NOMO-1 (cell line): Measurements from ENCODE around the gene ERVH48-1.
"Not testable (repeated sequence)": the region's sequence is repeated elsewhere in the genome, so short reads cannot be mapped to it uniquely, and the experiment has no call there.

ENCODE experiments used
- DNase-seq, 2 experiments: peaks; one replicate each; lab custom pipeline; 2025; ENCODE audit not compliant: unreplicated experiment in 2 of 2; lab: John Stamatoyannopoulos, UW

ERVH48-1 gene

GRCh38 chr21:42939582-42940413 is 14.4 kb upstream of the ERVH48-1 start:
- no peak for DNase-seq

DNA sequence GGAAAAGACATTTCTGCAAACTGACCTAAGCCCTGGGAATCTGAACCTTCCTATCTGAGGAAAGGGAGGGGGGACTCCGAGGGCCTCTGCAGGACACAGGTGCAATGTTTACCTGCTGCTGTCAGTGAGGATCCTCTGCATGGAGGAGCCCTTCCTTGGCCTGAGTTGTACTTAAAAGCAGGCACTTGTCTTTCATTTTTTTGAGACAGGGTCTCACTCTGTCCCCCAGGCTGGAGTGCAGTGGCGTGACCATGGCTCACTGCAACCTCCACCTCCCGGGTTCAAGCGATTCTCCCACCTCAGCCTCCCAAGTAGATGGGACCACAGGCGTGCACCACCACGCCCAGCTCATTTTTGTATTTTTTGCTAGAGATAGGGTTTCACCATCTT is 13.2 kb upstream of the ERVH48-1 start:
- not testable (repeated sequence) for DNase-seq

DNA sequence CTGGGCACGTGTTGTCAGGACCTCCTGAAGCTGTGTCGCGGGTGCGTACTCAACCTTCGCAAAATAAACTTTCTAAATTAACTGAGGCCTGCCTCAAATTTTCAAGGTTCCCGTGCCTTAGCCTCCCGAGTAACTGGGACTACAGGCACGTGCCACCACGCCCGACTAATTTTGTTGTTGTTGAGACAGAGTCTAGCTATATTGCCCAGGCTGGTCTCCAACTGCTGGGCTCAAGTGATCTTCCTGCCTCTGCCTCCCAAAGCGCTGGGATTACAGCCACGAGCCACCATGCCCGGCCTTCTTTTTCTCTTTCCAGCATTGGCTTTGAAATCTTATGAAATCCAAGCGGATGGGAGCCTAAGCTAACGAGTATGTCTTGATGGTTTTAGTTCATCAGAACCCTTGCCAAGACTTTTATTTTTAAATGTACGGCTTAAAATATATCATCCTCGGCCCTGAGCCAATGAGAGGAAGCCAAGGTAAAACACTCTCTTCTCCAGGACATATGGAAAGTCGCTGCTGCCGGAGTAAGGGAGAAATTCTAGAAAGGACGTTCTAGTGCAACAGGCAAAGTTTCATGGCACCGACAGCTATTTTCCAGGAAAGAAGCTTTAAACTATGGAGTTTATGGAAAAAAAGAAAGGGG is 12.7 kb upstream of the ERVH48-1 start:
- no peak for DNase-seq

DNA sequence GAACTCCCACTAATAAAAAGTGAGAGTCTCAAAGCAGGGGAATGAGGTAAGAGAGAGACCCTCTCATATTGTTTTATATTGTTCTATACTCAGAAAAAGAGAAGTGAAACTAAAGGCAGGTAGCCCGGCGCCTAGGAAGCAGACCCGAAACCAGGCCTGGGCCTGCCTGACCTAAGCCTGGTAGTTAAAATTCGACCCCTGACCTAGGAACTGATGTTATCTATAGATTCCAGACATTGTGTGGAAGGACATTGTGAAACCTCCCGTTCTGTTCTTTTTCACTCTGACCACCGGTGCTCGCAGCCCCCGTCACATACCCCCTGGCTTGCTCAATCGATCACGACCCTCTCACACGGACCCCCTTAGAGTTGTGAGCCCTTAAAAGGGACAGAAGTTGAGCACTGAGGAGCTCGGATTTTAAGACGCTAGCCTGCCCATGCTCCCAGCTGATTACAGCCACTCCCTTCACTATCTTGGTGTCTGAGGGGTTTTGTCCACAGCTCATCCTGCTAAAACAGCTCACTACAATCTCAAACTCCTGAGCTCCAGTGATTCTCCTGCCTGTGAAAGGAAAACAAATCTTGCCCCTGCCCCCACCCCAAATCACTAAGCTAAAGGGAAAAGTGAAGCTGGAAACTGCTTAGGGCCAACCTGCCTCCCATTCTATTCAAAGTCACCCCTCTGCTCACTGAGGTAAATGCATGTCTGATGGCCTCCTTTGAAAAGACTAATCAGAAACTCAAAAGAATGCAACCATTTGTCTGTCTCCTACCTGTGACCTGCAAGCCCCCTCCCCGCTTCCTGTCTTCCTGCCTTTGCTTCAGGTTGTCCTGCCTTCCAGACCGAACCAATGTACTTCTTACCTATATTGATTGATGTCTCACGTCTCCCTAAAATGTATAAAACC is 11.9 kb upstream of the ERVH48-1 start:
- DNase-seq: peak; percentile 15 to 25

GRCh38 chr21:42936360-42936759 is 10.9 kb upstream of the ERVH48-1 start:
- not testable (repeated sequence) for DNase-seq

- DNase-seq: not testable (repeated sequence)
These were observed 8.5 kb upstream of the ERVH48-1 start for GRCh38 chr21:42933973-42934372.

GRCh38 chr21:42933137-42933970 is 7.9 kb upstream of the ERVH48-1 start:
- DNase-seq: not testable (repeated sequence)

DNA sequence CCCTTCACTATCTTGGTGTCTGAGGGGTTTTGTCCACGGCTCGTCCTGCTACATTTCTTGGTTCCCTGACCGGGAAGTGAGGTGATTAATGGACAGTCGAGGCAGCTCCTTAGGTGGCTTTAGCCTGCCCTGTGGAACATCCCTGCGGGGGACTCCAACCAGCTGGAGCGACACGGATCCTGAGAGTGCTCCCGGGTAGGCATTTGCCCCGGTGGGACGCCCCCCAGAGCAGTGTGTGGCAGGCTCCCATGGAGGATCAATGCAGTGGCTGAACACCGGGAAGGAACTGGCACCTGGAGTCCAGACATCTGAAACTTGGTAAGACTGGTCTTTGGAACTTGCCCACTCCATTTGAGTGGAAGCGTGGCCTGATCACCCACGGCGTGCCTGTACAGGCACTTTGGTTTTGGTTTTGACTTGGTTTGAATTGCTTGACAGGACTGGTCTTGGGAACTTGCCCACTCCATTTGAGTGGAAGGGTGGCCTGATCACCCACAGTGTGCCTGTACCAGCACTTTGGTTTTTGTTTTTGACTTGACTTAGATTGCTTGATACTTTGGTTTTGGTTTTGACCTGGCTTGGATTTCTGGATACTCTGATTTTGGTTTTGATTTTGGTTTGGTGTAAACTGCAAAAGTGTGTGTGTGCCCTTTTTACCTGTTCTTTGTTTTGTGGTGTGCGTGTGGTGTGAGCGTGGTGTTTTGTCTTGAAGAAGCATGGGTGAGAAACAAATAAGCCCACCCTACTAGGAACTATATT is 7.1 kb upstream of the ERVH48-1 start:
- not testable (repeated sequence) for DNase-seq

GRCh38 chr21:42931560-42932235 is 6.3 kb upstream of the ERVH48-1 start:
- DNase-seq: no peak

GRCh38 chr21:42929969-42930368 is 4.5 kb upstream of the ERVH48-1 start:
- no peak for DNase-seq

GRCh38 chr21:42927474-42928200 is 2.2 kb upstream of the ERVH48-1 start:
- DNase-seq: not testable (repeated sequence)

- no peak for DNase-seq
These were observed 1.0 kb downstream of the ERVH48-1 start for GRCh38 chr21:42924433-42924751.

GRCh38 chr21:42923553-42924432 is 1.6 kb downstream of the ERVH48-1 start:
- peak; percentile 89 to 96 for DNase-seq

DNA sequence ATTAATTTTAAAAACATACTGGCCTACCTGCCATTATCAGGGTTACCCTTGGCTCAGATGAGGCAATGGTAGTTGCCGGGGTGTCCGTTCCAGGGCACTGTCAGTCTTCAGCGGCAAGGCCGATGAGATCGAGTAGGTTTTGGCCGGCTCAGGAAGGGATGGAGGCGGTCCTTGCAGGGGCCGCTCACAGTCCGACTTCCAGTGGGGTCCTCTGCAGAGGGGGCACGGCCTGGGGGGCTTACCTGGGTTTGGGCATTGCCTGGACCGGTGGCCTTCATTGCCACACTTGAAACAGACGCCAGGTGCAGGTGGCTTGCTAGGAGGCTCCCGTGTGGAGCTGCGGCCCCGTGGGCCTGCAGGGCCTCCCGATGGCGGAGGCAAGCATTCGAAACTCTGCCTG is 2.5 kb downstream of the ERVH48-1 start:
- no peak for DNase-seq

DNA sequence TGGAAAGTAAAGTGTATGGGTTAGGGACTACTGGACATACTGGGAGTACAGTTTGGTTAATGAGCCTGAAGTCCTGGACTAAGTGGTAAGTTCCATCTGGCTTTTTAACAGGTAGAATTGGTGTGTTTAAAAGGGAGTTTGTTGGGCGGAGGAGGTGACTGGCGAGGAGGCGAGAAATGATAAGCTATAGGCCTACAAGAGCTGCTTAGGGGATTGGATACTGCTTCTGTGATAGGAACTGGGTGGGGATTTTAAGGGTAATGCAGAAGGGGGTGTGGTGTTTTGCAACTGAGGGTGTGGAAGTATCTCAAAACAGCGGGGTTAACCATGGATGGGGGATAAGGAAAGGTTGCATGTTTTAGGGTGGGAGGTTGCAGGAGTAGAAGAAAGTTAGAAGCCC is 3.5 kb downstream of the ERVH48-1 start:
- DNase-seq: no peak

GRCh38 chr21:42918291-42918690 is 7.1 kb downstream of the ERVH48-1 start:
- DNase-seq: no peak

GRCh38 chr21:42913476-42913875 is 12.0 kb downstream of the ERVH48-1 start:
- no peak for DNase-seq

GRCh38 chr21:42911920-42912319 is 13.5 kb downstream of the ERVH48-1 start:
- DNase-seq: not testable (repeated sequence)
